22Rv1 (cell line): Measurements from ENCODE around the gene DLEC1.

Source experiments
- CTCF ChIP-seq: fragments of 450-650 bp; IDR thresholded peaks from 2 replicates; pipeline ENCODE4 v1.5.1; 2017; ENCODE audit warnings: mild to moderate bottlenecking
- ZFX ChIP-seq: fragments of 450-650 bp; IDR thresholded peaks from 2 replicates; pipeline ENCODE4 v1.6.1; 2017; ENCODE audit warnings: antibody characterized with exemption, borderline replicate concordance

DNA sequence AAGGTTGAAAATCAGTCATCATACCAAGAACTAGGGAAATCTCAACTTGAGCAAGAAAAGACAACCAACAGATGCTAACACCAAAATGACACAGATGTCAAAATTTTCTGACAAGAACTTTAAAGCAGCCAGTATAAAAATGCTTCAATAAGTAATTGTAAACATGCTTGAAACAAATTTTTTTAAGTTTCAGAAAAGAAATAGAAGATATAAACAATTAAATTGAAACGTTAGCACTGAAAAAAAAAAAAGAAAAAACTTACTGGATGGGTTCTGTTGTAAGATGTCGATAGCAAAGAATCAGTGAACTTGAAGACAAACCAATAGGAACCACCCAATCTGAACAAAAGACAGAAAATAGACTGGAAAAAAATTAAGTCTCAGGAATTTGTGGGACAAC is 107.5 kb downstream of the DLEC1 start:
- no peak for TF ChIP-seq CTCF
- TF ChIP-seq ZFX: no peak
